ENCODE measurements around the gene CHERP.
"Not testable (repeated sequence)": the region's sequence is repeated elsewhere in the genome, so short reads cannot be mapped to it uniquely, and the experiment has no call there.

The CHERP gene

DNA sequence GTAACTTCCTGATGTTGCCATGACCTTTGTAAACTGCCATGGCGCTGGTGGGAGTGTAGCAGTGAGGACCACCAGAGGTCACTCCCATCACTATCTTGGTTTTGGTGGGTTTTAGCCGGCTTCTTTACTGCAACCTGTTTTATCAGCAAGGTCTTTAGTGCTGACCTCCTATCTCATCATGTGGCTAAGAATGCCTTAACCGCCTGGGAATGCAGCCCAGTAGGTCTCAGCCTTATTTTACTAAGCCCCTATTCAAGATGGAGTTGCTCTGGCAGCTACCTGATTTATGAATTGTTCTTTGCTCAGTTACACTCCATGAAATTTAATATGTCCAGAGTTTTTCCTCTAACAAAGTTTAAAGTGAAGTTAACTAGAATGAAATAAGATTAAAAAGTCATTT is 65.8 kb downstream of the CHERP start:
- no peak for DNase-seq (ENCODE audit: low read depth in 2 of 2)

DNA sequence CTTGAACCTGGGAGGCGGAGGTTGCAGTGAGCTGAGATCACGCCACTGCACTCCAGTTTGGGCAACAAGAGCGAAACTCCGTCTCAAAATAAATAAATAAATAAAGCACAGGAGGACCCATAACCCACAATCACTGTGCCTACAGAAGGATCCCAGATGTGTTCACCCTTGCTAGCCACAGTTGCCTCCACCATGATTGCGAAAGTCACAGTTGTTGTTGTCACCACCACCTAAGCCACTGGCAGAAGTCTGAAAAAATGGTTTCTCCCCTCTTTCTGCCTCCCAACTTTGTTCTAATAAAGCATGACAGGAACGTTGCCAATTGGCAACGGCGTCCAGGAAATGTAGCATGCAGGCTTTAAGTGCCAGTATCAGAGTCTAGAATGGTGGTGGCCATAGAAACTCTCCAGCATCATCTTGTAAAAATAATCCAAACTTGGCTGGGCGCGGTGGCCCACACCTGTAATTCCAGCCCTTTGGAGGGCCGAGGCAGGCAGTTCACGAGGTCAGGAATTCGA is 68.3 kb downstream of the CHERP start:
- no peak for DNase-seq (ENCODE audit: low read depth in 2 of 2)

DNA sequence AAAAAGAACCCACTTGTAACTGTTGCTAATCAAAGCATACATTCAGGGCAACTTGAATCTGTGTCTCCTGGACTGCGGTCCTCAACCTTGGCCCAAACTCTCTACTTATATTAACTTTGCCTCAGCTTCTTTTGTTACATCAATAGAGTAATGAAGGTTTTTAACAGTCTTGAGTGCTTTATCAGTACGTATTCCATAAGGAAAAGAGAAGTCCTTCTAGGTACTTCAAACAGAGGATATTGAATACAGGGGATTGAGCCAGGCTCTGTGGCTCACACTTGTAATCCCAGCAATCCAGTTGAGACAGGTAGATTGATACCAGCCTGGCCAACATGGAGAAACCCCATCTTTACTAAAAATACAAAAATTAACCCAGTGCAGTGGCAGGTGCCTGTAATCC is 69.2 kb downstream of the CHERP start:
- no peak for DNase-seq (ENCODE audit: low read depth in 2 of 2)

DNA sequence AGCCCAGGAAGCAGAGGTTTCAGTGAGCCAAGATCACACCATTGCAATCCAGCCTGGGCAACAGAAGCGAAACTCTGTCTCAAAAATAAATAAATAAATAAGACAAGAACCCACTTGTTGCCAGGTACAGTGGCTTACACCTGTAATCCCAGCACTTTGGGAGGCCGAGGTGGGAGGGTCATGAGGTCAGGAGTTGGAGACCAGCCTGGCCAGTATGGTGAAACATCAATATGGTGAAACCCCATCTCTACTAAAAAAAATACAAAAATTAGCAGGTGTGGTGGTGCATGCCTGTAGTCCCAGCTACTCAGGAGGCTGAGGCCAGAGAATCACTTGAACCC is 69.7 kb downstream of the CHERP start:
- DNase-seq (ENCODE audit: low read depth in 2 of 2) = not testable (repeated sequence)

DNA sequence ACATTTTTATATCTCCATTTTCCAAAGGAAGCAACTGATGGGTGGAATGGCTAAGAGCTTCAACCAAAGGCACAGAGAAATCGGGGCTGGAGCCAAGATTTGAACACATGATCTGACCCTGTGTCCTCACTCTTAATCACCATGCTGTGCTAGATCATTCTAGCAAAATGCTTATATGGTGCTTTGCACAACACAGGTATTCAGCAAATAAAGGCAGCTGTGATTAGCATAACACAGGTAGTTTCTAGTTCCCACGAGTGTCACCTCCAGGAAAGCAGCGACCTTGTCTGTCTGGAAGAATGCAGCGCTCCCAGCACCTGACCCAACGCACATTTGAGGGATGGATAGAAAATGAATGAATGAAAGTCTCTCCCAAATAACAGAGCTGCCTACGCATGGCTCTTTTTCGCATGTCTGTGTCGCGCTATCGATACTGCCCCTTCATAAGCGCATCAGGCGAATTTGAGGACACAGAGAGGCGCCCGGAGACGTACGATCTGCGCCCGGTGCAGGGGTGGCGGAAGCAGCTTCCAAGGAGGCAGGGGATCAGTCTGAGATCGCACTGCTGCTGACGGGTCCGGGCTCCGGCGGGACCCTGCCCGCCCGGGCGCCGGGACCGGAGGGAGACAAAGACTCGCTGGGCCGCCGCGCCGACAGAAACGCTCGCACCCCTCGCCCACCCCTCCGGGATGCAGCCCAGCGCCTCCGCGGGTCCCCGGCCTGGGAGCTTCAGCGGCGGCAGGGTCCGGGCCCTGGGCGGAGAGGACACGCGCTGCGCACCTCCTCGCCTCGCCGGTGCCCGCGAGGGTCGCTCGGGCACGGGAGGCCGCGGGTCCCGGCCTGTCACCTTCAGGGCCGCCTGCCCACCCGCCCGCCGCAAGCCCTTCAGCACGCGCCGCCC is 71.1 kb downstream of the CHERP start:
- DNase-seq (ENCODE audit: low read depth in 2 of 2) = peak in 1 of 2 donors; percentile 15

DNA sequence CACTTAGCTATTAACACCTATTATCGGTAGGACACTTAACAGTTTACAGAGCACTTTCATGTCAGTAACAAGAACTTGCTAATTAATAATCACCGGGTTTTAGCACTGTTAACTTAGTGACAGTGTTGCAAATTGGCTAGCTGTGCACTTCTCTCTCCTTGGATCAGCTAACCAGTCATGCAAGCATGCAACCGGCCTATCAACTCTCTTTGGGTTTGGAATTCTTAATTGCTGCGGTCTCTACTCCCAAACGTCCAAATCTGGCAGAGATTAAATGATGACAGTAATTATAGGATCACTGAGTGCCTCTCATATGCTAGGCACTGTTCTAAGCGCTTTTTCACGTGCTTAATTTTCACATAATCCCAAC is 71.7 kb downstream of the CHERP start:
- no peak for DNase-seq (ENCODE audit: low read depth in 2 of 2)
